ENCODE results near the gene TUBB4A. TPM values are rescaled to one million over a fixed set of nuclear protein-coding genes. Genes with fewer than 3 reads are reported as not detected.
A peak's percentile ranks its signal among the peaks of the same experiment; 100 is the strongest.

Gene TUBB4A
- polyA plus RNA-seq, 3 donors, result 24.5 to 39.8 (median 27.8) TPM

DNA sequence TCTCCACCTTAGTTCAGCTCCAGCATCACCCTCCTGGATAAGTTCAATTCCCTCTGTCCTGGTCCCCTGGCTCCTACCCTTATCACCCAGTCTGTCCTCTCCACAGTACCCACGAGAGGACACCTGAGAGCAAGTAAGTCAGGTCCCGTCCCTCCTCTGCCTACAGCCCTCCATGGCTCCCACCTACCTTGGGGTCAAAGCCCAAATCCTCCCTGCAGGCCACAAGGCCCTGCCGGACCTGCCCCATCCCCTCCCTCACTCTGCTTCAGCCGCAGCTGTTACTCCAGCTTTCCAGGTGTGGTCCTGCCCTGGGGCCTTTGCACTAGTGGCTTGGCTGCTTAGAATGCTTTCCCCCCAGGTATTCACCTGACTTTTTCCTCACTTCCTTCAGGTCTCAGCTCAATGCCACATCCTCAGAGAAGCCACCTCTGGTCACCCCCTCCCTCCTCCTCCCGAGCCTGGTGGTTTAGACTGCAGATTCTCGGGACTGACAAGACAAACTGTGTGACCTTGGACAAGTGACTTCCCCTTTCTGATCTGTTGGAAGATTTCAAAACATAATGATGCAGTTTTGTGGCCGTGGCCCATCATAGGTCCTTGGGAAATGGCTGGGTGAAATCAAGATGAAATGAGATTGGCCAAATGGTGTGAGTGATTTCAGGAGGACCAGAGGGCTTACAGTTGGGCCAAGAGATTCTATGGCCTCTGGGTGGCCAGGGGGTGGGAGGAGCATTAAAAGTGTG is 3.6 kb downstream of the TUBB4A start:
- DNase-seq (ENCODE audit: low read depth in 3 of 3, low spot score in 2 of 3), result no peak

DNA sequence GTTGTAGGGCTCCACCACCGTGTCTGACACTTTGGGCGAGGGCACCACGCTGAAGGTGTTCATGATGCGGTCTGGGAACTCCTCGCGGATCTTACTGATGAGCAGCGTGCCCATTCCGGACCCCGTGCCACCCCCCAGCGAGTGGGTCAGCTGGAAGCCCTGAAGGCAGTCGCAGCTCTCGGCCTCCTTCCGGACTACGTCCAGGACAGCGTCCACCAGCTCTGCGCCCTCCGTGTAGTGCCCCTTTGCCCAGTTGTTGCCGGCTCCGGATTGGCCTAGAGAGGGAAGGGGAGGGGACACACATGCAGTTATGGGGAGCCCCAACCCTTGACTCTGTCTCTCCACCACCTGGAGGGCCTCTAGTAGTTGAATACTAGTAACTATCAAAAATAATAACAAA is 6.2 kb downstream of the TUBB4A start:
- no peak for DNase-seq (ENCODE audit: low read depth in 3 of 3, low spot score in 2 of 3)

GRCh38 chr19:6494438-6495036 is 7.6 kb downstream of the TUBB4A start:
- DNase-seq (ENCODE audit: low read depth in 3 of 3, low spot score in 2 of 3), result no peak

GRCh38 chr19:6491802-6492592 is 10.1 kb downstream of the TUBB4A start:
- no peak for DNase-seq (ENCODE audit: low read depth in 3 of 3, low spot score in 2 of 3)

- DNase-seq (ENCODE audit: low read depth in 3 of 3, low spot score in 2 of 3), result no peak
Observed at GRCh38 chr19:6490134-6490533, 12.0 kb downstream of the TUBB4A start.

DNA sequence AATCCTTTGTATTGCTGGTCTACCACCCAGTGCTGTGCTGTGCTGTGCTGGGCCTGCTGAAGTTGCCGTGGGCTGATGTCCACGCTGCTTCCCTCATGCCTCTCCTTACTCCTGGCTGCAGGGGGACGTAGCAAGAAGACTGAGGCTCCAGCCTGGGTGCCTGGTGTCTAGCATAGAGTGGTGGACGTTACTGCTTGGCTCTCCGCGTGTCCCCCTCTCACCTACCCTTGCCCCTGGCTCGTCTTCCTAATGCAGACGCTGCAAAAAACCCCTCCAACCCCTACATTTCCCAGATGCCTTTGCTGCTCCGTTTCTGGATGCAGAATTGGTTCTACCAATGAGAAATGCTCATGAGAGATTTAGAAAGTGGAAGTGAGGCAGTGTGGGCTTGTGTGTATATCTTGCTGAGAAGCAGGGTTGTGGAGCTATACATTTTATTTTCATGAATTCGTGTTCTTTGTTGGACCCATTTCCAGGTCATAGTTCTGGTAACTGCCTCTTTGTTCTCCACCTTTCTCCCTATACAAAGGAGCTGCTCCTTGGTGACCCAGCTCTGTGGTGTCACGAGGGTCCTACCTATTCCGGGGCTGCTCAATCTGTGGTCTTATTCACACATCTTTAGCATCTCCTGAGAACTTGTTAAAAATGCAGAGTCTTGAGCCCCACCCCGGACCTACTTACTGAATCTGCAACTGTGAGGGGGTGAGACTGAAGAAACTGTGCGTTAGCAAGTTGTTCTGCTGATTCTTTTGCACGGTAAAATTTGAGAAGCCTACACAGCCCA is 12.6 kb downstream of the TUBB4A start:
- no peak for DNase-seq (ENCODE audit: low read depth in 3 of 3, low spot score in 2 of 3)

- no peak for DNase-seq (ENCODE audit: low read depth in 3 of 3, low spot score in 2 of 3)
Observed at GRCh38 chr19:6484831-6485230, 17.3 kb downstream of the TUBB4A start.

DNA sequence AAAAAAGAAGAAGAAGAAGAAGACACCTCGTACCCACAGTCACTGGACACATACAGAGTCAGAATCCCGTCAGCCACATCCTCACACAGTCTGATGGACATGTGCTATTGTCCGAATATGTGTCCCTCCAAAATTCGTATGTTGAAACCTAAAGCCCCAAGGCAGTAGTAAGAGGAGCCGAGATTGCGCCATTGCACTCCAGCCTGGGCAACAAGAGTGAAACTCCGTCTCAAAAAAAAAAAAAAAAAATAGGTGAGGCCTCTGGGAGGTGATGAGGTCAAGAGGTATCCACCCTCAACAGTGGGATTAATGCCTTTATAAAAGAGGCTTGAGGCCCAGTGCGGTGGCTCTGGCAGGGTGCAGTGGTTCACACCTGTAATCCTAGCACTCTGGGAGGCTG is 17.9 kb downstream of the TUBB4A start:
- no peak for DNase-seq (ENCODE audit: low read depth in 3 of 3, low spot score in 2 of 3)

DNA sequence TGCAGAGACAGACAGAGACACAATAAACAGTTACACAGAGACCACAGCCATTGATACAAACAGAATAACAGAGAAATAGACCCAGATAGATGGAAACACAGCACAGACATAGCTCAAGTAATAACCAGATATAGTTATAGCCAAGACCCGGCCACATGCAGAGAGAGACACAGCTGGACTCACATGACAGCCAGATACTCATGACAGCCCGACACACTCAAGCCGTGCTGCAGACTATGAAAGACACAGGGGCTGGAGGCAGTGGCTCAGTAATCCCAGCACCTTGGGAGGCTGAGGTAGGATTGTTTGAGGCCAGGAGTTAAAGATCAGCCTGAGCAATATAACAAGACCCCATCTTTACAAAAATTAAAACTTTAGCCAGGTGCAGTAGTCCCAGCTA is 18.9 kb downstream of the TUBB4A start:
- no peak for DNase-seq (ENCODE audit: low read depth in 3 of 3, low spot score in 2 of 3)

GRCh38 chr19:6482343-6482686 is 19.8 kb downstream of the TUBB4A start:
- DNase-seq (ENCODE audit: low read depth in 3 of 3, low spot score in 2 of 3), result no peak

- DNase-seq (ENCODE audit: low read depth in 3 of 3, low spot score in 2 of 3), result no peak
Observed at GRCh38 chr19:6481541-6482342, 20.4 kb downstream of the TUBB4A start, which contains the start of gene DENND1C. DENND1C (minus strand) TSS chr19:6481787; CDS start chr19:6481695, 92 bp downstream.

DNA sequence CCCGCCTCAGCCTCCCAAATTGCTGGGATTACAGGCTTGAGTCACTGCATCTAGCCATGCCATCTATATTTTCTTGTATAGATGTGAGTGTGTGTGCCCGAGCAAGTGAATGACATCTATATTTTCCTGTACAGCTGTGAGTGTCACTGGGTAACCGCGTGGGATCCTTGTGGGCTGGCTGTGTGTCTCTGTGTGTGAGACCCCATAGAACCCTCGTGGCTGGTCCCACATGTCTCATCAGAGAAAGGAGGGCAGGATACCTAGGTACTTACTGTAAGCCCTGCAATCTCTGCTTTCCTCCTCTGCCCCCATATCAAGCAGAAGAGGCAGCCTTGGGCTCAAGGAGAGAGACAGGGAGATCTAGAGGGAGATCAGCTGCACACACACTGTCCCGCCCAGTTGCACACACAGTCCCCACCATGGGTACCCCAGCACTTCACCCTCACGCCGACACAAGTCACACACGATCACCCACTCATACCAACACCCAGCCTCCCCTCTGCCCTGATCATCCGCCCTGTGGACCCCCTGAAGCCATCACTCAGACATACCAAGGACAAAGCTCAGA is 21.2 kb downstream of the TUBB4A start:
- no peak for DNase-seq (ENCODE audit: low read depth in 3 of 3, low spot score in 2 of 3)

DNA sequence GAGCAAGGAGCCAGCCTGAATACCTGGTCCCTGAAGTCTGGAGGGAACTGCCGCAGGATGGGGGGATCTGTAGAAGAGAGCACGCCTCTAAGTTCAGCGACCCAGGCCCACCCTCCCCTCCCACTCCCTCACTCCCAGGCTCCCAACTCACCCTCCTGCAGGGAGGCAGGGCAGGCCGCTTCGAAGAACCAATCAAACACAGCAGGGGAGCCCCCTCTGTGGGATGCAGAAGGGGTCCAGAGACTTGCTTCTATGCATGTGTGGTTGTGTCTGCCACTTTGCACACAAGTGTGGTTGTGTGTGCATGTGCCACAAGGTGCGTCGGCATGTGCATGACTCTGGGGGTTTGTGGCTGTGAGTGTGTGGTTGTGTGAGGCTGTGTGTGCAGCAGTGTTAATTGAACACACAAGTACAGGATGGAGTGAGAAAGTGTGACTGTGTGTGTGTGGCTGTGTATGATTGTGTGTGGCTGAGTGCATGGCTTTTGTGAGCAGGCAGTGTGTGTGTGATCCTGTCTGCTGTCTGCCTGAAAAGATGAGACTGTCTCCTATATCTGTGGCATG is 22.2 kb downstream of the TUBB4A start:
- no peak for DNase-seq (ENCODE audit: low read depth in 3 of 3, low spot score in 2 of 3)

GRCh38 chr19:6478815-6479214 is 23.3 kb downstream of the TUBB4A start:
- DNase-seq (ENCODE audit: low read depth in 3 of 3, low spot score in 2 of 3), result no peak

GRCh38 chr19:6476896-6477431 is 25.1 kb downstream of the TUBB4A start:
- DNase-seq (ENCODE audit: low read depth in 3 of 3, low spot score in 2 of 3), result no peak

- peak in 2 of 3 donors; percentile 48 to 67 for DNase-seq (ENCODE audit: low read depth in 3 of 3, low spot score in 2 of 3)
Observed at GRCh38 chr19:6476155-6476895, 25.8 kb downstream of the TUBB4A start.

DNA sequence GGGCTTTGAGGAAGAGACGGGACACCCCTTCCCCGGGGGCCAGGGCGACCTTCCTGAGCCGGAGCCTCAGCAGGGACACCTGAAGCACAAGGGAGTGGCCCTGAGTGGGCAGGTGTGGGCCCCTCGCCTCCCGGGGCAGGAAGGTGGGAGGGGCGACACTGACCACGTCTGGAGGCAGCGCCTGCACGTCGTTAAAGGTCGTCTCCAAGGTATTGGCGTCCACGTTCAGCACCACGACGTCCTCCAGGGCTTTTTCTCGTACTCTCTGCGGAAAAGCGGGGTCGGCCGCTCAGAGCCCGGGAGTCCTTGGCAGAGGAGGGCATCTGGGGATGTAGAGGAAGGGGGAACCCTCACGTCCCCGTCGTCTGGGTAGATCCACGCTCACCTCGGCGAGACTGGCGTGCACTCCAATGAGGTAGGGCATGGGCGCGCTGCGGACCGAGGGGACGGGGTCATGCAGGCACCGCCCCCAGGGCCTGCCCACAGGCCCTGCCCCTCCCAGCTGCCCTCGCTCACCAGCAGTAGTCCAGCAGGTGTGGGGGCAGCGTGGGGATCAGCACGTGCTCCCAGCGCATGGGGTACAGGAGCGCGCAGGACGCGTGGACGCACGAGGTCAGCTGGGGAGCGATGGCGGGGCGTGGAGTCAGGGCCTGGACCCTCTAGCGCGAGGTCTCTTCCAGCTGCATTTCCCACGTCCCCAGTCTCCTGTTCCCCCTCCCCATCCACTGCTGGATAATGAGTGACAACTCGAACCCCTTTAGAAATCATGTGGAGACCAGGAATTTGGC is 26.6 kb downstream of the TUBB4A start:
- no peak for DNase-seq (ENCODE audit: low read depth in 3 of 3, low spot score in 2 of 3)

DNA sequence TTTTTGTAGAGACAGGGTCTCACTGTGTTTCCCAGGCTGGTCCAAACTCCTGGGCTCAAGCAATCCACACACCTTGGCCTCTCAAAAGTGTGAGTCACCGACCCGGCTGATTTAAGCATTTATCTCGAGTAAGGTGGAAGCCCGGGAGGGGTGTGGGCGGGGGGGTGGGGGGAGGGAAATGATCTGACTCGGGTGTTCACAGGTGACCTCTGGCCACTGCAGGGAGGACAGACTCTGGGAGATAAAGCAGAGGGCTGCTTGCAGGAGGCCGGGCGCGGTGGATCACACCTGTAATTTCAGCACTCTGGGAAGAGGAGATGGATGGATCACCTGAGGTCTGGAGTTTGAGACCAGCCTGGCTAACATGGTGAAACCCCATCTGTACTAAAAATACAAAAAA is 28.5 kb downstream of the TUBB4A start:
- DNase-seq (ENCODE audit: low read depth in 3 of 3, low spot score in 2 of 3), result no peak
